Activated CD4-positive, CD25-positive, alpha-beta regulatory T cell treated with anti-CD3 and anti-CD28 coated beads, Interleukin-2, amount 50 U/mL, for 24 hours (primary cell): ENCODE results near the gene SEC31B.

Source experiments
- ATAC-seq, 2 donors: fragments of 150-1000 bp; cut with Tn5 transposase; one replicate each; pipeline ENCODE4 v1.10.0; 2021; ENCODE audit warnings: mild to moderate bottlenecking in 1 of 2, moderate library complexity in 1 of 2

SEC31B gene

DNA sequence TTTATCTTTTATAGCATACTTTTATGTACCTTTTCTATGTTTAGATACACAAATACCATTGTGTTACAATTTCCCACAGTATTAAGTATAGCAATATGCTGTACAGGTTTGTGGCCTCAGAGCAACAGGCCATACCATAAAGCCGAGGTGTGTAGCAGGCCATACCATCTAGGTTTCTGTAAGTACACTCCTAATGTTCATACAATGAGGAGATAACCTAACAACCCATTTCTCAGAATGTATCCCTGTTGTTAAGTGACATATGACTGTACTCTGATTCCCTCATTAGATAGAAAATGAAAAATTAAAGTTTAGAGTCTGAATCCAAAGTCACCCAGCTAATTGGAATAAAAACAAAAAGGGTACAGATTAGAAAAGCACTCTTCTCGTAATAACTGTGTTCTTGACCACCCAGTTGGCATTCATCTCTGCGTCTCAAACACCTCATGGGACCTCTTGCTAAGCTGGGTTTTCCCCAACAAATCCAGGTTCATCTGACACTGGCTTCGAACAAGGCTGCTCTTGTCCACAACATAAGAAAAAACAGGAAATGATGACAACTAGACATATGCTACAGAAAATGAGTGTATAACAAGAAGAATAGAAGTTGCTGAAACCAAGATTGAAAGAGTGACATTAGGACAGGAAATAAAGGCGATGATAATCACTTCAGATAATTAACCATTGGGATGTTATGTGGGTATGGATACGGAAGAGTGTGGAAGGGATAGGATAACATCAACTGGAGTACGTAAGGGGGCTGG lies 8.6 kb upstream of the SEC31B start:
- peak; percentile 52 to 57 for ATAC-seq

- no peak for ATAC-seq
Observed at GRCh38 chr10:100524638-100525037, 5.0 kb upstream of the SEC31B start.

GRCh38 chr10:100524206-100524605 lies 4.5 kb upstream of the SEC31B start:
- ATAC-seq = no peak

GRCh38 chr10:100522945-100523344 lies 3.3 kb upstream of the SEC31B start:
- ATAC-seq = no peak

GRCh38 chr10:100522107-100522801 lies 2.6 kb upstream of the SEC31B start:
- ATAC-seq = no peak

- ATAC-seq = no peak
Observed at GRCh38 chr10:100520811-100521210, 1.1 kb upstream of the SEC31B start.

DNA sequence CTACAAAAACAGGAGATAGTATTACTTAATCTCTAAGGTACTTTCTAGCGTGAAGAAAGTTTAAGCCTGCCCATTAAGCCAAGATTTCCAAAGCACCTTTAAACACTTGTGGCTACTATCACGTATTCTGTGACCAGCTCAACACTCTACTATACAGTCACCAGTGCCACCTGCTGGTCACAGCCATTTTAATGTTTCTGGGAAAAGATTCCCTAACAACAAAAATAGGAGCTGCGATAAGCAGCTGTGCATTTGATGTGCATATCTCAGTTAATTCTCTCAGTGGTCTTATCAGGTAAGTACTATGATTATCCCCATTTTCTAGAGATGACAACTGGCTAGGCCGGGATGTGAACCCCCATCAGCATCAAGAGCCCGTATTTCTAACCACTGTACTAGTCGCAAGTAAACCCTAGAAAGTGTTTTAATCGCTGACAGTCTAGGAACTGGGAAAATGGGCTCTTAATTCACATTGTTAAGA lies 860 bp downstream of the SEC31B start:
- ATAC-seq = peak; percentile 64 to 75

DNA sequence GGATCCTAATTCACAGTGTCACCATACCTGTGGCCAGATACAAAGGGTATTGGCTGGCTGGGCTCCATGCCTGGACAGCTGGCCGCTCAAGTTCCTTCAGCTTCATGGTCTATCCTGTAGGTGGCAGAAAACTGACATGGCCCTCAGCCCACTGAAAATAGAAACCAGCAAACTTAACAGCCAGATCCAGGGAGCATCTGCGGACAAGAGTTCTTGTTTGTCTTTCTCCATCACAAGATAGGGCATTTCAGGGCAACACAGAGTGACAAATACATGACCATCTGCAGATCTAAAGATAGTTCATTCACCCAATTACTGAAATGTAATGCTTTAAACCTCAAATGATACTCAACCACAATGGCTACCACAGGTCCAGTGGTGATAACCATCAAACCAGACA lies 2.8 kb downstream of the SEC31B start:
- no peak for ATAC-seq

DNA sequence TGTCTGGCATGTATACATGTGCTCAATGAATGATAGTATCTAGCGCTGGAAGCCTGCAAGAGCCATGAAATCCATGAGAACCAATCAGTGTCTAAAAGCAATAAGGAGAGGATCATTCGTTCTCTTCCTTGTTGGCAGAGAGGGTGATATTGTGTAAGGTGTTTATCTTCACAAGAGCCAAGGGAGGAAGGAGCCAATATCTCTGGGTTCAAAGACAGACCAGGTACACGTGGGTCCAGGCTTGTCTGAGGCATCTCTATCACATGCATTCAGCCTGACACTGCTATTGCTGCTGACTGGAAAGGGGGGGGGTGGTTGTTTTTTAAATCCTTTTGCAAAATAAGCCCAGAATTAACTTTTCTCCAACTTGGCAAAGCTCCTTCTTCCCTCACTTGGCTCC lies 4.0 kb downstream of the SEC31B start:
- ATAC-seq = no peak

GRCh38 chr10:100510533-100511308 lies 8.9 kb downstream of the SEC31B start:
- peak; percentile 75 to 80 for ATAC-seq

- ATAC-seq = peak; percentile 28 to 40
Observed at GRCh38 chr10:100509241-100509840, 10.3 kb downstream of the SEC31B start.

DNA sequence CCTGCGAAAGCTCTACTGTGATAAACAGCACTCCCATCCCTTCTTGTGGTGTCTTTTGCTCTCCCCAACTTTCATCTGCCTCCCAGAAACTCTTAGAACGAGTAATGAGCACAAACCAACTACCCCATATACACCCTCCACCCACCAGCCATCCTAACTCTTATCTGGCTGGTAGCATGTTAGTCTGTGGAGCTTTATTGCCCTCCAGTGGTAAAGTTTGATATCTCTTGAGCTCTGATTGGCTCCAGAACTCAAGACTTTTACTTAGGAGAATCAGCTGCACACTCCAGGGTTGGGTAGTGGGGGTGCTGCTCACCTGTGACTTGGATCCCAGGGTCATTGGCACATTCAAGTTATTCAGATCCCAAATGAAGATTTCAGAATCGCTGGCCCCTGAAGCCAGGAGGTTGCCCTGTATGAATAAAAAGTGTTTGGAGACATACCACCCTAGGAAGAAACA lies 10.9 kb downstream of the SEC31B start:
- ATAC-seq = peak; percentile 44 to 47

DNA sequence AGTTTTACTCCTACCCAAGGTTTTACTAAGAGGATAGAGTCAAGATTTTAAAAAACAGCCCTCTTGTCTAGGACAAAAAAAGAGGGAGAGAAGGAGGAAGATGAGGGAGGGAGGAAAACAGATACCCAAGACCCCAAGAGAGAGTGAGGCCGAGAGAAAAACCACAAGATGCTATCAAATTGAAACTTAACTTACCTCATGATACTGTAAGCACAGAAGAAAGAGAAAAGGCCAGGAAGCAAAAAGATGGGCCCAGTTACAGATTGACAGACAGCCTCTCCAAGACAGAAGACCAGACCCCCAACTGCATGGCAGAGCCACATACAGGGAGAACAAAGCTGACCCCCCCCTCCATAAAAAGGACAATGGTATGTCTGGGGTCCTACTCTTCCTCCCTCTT lies 11.4 kb downstream of the SEC31B start:
- no peak for ATAC-seq

DNA sequence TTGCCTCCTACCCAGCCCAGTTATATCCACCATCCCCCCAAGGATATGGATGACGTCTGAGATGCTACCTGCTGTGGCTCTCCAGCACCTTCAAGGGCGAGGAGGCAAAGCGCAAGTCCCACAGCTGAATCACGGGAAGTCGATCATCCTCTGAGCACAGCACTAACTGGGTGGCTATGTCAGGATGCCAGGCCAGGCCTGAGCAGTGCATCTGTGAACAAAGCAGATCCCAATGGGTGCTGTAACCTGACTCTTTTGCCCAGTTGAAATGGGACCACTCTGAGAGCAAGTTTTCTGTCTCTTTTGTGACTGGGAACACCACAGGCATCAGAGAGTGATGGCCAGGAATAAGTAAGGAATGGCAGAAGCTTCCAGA lies 12.3 kb downstream of the SEC31B start:
- ATAC-seq = no peak

GRCh38 chr10:100506596-100507356 lies 12.9 kb downstream of the SEC31B start:
- ATAC-seq = peak; percentile 73 to 75

DNA sequence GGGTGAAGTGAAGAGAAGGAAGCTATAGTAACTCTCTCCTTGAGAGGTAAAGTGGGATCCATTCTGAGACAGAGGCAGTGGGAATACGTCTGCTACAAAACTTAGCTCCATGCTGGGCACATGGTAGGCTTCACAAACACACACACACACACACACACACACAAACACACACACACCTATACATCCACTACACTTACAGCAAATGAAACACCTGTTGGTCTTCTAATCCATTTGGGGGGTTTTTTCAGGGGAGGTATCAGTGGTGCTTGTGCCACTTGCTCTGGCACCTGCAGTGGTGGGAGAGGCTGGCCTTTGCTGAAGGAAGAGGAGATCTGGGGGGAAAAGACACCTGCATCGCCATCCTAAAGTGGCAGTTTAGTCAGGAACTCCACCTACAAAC lies 14.5 kb downstream of the SEC31B start:
- no peak for ATAC-seq

DNA sequence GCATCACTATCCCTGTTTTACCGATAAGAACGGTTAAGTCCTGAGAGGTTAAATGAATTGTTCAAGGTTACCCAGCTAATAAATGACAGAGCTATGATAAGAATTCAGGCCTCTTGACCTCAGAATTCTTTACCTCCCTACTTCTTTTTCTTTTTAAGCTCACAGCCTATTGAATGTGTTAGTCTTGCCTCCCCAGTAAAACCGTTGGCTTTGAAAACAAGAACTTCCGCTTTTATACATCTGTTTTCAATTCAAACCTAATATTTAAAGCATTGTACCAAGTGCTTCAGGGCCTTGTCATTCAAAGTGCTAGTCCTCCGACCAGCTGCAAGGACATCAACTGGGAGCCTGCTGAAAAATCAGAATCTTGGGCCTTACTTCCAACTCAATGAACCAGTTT lies 15.6 kb downstream of the SEC31B start:
- no peak for ATAC-seq

GRCh38 chr10:100502926-100503494 lies 16.7 kb downstream of the SEC31B start:
- ATAC-seq = no peak

GRCh38 chr10:100501423-100501822 lies 18.2 kb downstream of the SEC31B start:
- ATAC-seq = no peak

GRCh38 chr10:100498059-100498458 lies 21.6 kb downstream of the SEC31B start:
- ATAC-seq = no peak

GRCh38 chr10:100496567-100496966 lies 23.1 kb downstream of the SEC31B start:
- ATAC-seq = no peak

DNA sequence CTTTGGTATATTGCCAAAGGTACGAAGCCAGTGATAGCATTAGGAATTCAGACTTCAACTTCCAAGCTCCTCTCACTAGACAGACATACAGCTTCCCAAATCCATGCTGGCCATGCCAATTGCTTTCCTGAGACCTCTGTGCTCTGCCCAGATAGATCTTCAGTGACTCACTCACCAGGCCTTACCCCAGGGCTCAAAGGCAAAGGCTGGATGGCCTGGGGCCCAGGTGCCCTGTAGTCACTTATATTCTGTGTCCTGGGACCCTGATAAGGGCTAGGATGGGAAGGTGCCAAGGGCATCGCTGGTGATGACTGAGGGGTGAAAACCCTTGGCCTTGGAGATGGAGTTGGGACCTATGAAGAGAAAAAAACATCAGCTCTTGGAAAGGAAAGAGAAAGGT lies 29.1 kb downstream of the SEC31B start:
- no peak for ATAC-seq
